ENCODE data around the gene SLC26A1.

- TF ChIP-seq EP300 (IDR thresholded peaks at IDR 0.05): no peak
- TF ChIP-seq, protein P1, sequence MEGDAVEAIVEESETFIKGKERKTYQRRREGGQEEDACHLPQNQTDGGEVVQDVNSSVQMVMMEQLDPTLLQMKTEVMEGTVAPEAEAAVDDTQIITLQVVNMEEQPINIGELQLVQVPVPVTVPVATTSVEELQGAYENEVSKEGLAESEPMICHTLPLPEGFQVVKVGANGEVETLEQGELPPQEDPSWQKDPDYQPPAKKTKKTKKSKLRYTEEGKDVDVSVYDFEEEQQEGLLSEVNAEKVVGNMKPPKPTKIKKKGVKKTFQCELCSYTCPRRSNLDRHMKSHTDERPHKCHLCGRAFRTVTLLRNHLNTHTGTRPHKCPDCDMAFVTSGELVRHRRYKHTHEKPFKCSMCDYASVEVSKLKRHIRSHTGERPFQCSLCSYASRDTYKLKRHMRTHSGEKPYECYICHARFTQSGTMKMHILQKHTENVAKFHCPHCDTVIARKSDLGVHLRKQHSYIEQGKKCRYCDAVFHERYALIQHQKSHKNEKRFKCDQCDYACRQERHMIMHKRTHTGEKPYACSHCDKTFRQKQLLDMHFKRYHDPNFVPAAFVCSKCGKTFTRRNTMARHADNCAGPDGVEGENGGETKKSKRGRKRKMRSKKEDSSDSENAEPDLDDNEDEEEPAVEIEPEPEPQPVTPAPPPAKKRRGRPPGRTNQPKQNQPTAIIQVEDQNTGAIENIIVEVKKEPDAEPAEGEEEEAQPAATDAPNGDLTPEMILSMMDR (IDR thresholded peaks at IDR 0.05): no peak
- no peak for TF ChIP-seq POLR2AphosphoS5 (IDR thresholded peaks at IDR 0.05)
Observed at GRCh38 chr4:1017211-1017610, 24.0 kb upstream of the SLC26A1 start.

All from gastroesophageal sphincter (tissue), 3 donors.